ENCODE results near the gene LPAR1. TPM values are rescaled to one million over a fixed set of nuclear protein-coding genes. Genes with fewer than 3 reads are reported as not detected.

Gene LPAR1
- total and polyA plus RNA-seq, 2 donors (not counting 1 experiment from before 2014, with no cell fraction given): 222 to 240 TPM

DNA sequence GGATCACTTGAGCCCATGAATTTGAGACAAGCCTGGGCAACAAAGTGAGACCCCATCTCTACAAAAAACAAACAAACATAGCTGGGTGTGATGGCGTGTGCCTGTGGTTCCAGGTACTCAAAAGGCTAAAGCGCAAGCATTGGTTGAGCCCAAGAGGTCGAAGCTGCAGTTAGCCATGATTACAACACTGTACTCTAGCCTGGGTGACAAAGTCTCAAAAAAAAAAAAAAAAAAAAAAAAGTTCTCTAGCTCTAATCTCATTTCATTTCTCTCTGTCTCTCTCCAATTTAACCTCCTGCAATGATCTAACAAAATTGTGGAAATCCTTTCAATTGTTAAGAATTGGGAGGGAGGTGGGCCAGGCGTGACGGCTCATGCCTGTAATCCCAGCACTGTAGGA, 33.3 kb downstream of the LPAR1 start:
- Histone ChIP-seq H3K4me2 (ENCODE audit: extremely low read depth, insufficient read depth, low read length) (no peak overlapping the region), H2AFZ (ENCODE audit: low read length) (no peak overlapping the region), H3K27me3 (ENCODE audit: control insufficient read depth, insufficient read depth, low read length) (no peaks in the 10 kb centered on the region), H3K36me3 (ENCODE audit: control insufficient read depth, insufficient read depth, low read length) (peaks cover 9% of the 10 kb centered on the region), H3K27ac (ENCODE audit: insufficient read depth, low read length) (no peak overlapping the region), H3K9ac (ENCODE audit: insufficient read depth, low read length) (no peak overlapping the region), H3K4me1 (ENCODE audit: control insufficient read depth, extremely low read depth, insufficient read depth, low read length) (peaks cover 8% of the 10 kb centered on the region), H3K9me3 (ENCODE audit: control insufficient read depth, insufficient read depth, low read depth, low read length) (no peaks in the 10 kb centered on the region), H4K20me1 (ENCODE audit: control insufficient read depth, extremely low read depth, insufficient read depth, low read length) (peaks cover 3% of the 10 kb centered on the region), H3K79me2 (ENCODE audit: control insufficient read depth, insufficient read depth, low read length) (peaks cover 97% of the 10 kb centered on the region), H3K4me3 (replicated peaks in 1 of 4; ENCODE audit: control extremely low read depth in 1 of 4, insufficient read depth in 1 of 4, low read depth in 3 of 4, low read length in 4 of 4) (no peak overlapping the region)
- no peak for TF ChIP-seq EZH2 (IDR thresholded peaks at IDR 0.05; ENCODE audit: low read length, missing control alignments)
- TF ChIP-seq, protein P1, sequence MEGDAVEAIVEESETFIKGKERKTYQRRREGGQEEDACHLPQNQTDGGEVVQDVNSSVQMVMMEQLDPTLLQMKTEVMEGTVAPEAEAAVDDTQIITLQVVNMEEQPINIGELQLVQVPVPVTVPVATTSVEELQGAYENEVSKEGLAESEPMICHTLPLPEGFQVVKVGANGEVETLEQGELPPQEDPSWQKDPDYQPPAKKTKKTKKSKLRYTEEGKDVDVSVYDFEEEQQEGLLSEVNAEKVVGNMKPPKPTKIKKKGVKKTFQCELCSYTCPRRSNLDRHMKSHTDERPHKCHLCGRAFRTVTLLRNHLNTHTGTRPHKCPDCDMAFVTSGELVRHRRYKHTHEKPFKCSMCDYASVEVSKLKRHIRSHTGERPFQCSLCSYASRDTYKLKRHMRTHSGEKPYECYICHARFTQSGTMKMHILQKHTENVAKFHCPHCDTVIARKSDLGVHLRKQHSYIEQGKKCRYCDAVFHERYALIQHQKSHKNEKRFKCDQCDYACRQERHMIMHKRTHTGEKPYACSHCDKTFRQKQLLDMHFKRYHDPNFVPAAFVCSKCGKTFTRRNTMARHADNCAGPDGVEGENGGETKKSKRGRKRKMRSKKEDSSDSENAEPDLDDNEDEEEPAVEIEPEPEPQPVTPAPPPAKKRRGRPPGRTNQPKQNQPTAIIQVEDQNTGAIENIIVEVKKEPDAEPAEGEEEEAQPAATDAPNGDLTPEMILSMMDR (conservative IDR thresholded peaks at IDR 0.05 in 1 of 2, IDR thresholded peaks at IDR 0.05 in 1 of 2; ENCODE audit: low read depth in 1 of 2, low read length in 2 of 2): no peak
- no peak for DNase-seq (ENCODE audit: low read depth in 2 of 2)

DNA sequence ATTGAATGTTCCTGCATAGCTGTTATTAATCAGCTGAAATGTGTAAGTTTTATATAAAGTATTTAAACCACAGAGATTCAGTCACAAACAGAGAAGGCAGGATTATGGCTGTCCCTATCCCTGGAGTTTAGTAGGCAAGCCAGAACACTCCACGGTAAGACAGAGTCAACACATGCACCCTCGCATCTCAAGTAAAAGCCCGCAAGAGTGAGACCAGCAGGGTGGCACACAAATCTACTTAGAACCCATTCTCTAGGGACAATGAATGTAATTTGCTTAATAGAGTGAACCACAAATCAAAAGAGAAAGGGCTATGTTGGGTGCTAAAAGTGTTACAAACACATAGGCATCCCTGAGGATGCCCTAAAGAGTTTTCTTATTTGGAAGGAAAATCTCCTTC, 35.1 kb downstream of the LPAR1 start:
- no peak for DNase-seq (ENCODE audit: low read depth in 2 of 2)
- H2AFZ ChIP-seq (ENCODE audit: low read length): no peak overlapping the region
- peaks cover 100% of the 10 kb centered on the region for H3K79me2 ChIP-seq (ENCODE audit: control insufficient read depth, insufficient read depth, low read length)
- H3K27ac ChIP-seq (ENCODE audit: insufficient read depth, low read length): no peak overlapping the region
- no peak overlapping the region for H3K4me3 ChIP-seq (replicated peaks in 1 of 4; ENCODE audit: control extremely low read depth in 1 of 4, insufficient read depth in 1 of 4, low read depth in 3 of 4, low read length in 4 of 4)
- H3K36me3 ChIP-seq (ENCODE audit: control insufficient read depth, insufficient read depth, low read length): peaks cover 7% of the 10 kb centered on the region
- peaks cover 12% of the 10 kb centered on the region for H3K4me1 ChIP-seq (ENCODE audit: control insufficient read depth, extremely low read depth, insufficient read depth, low read length)
- no peaks in the 10 kb centered on the region for H3K9me3 ChIP-seq (ENCODE audit: control insufficient read depth, insufficient read depth, low read depth, low read length)
- no peak overlapping the region for H3K9ac ChIP-seq (ENCODE audit: insufficient read depth, low read length)
- H4K20me1 ChIP-seq (ENCODE audit: control insufficient read depth, extremely low read depth, insufficient read depth, low read length): peaks cover 3% of the 10 kb centered on the region
- H3K4me2 ChIP-seq (ENCODE audit: extremely low read depth, insufficient read depth, low read length): no peak overlapping the region
- TF ChIP-seq, protein P1 (conservative IDR thresholded peaks at IDR 0.05 in 1 of 2, IDR thresholded peaks at IDR 0.05 in 1 of 2; ENCODE audit: low read depth in 1 of 2, low read length in 2 of 2): no peak
- TF ChIP-seq EZH2 (IDR thresholded peaks at IDR 0.05; ENCODE audit: low read length, missing control alignments): no peak
- no peaks in the 10 kb centered on the region for H3K27me3 ChIP-seq (ENCODE audit: control insufficient read depth, insufficient read depth, low read length)

DNA sequence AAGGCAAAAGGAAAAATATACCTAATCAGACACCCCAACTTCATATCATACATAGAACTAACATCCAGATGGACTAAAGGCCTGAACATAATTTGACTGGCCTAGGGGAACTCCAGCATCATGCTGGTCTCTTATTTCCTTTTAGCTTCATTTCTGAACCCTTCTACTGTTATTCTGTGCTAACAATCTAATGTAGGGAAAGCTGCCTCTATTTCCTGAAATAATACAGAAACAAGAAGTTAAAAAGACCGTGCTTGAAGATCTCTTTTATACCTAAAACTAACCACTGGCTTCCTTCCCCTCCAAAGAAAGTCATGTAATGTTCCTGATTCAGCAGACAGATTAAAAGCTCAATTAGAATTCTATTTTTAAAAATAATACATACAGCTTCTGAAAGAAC, 36.7 kb downstream of the LPAR1 start:
- no peak overlapping the region for H3K9ac ChIP-seq (ENCODE audit: insufficient read depth, low read length)
- no peak for DNase-seq (ENCODE audit: low read depth in 2 of 2)
- peaks cover 17% of the 10 kb centered on the region for H3K4me1 ChIP-seq (ENCODE audit: control insufficient read depth, extremely low read depth, insufficient read depth, low read length)
- H2AFZ ChIP-seq (ENCODE audit: low read length): no peak overlapping the region
- TF ChIP-seq, protein P1 (conservative IDR thresholded peaks at IDR 0.05 in 1 of 2, IDR thresholded peaks at IDR 0.05 in 1 of 2; ENCODE audit: low read depth in 1 of 2, low read length in 2 of 2): no peak
- TF ChIP-seq EZH2 (IDR thresholded peaks at IDR 0.05; ENCODE audit: low read length, missing control alignments): no peak
- H3K4me2 ChIP-seq (ENCODE audit: extremely low read depth, insufficient read depth, low read length): no peak overlapping the region
- H3K36me3 ChIP-seq (ENCODE audit: control insufficient read depth, insufficient read depth, low read length): peaks cover 7% of the 10 kb centered on the region
- H4K20me1 ChIP-seq (ENCODE audit: control insufficient read depth, extremely low read depth, insufficient read depth, low read length): peaks cover 3% of the 10 kb centered on the region
- H3K9me3 ChIP-seq (ENCODE audit: control insufficient read depth, insufficient read depth, low read depth, low read length): no peaks in the 10 kb centered on the region
- H3K27ac ChIP-seq (ENCODE audit: insufficient read depth, low read length): no peak overlapping the region
- H3K4me3 ChIP-seq (replicated peaks in 1 of 4; ENCODE audit: control extremely low read depth in 1 of 4, insufficient read depth in 1 of 4, low read depth in 3 of 4, low read length in 4 of 4): no peak overlapping the region
- no peaks in the 10 kb centered on the region for H3K27me3 ChIP-seq (ENCODE audit: control insufficient read depth, insufficient read depth, low read length)
- peaks cover 98% of the 10 kb centered on the region for H3K79me2 ChIP-seq (ENCODE audit: control insufficient read depth, insufficient read depth, low read length)

Measured in fibroblast of lung (primary cell).